Testis (tissue), 2 donors: ENCODE measurements around the gene MOV10L1.

Experiments
- CTCF ChIP-seq, 3 experiments: fragments of 450-650 bp in 2 of 3; fragments of 200-600 bp in 1 of 3; sonication (generic) in 1 of 3; IDR thresholded peaks; one replicate each; pipeline ENCODE4 v1.5.1; 2016 to 2019; ENCODE audit warnings: antibody characterized with exemption in 3 of 3, mild to moderate bottlenecking in 2 of 3, moderate library complexity in 1 of 3
- POLR2A ChIP-seq: fragments of 450-650 bp; IDR thresholded peaks from one replicate; pipeline ENCODE4 v1.6.1; 2017; ENCODE audit warnings: antibody characterized with exemption, mild to moderate bottlenecking, moderate library complexity

- no peak for TF ChIP-seq POLR2A
- no peak for TF ChIP-seq CTCF (IDR thresholded peaks at IDR 0.05)
Measured at GRCh38 chr22:50182176-50183081, 92.6 kb downstream of the MOV10L1 start.
